ENCODE measurements around the gene UBE2D3. TPM values are rescaled to one million over a fixed set of nuclear protein-coding genes. Genes with fewer than 3 reads are reported as not detected.

The UBE2D3 gene
- total RNA-seq, 1 donor from 2014 or later: 316 TPM

DNA sequence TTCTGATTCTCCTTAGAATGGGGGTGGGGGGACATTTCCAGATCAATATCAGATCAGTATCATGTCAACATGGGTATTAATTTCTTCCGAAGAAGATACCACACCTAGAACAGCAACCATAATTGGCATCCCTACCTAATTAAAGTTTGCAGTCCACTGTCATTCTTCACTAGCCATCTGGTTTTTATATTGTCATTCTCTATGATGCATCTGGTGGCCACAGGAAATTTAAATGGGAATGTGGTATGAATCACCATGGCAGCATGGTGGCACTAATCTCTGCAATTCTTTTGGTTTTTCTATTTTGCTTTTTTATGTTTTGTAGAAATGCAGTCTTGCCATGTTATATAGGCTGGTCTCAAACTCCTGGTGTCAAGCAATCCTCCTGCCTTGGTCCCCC lies 16.6 kb upstream of the UBE2D3 start:
- Mint-ChIP-seq H3K4me1 (ENCODE audit: low read depth) (peaks cover 1% of the 10 kb centered on the region), H3K36me3 (ENCODE audit: insufficient read depth) (peaks cover 1% of the 10 kb centered on the region), H3K27ac (no peak overlapping the region), H3K27me3 (no peaks in the 10 kb centered on the region), H3K4me3 (ENCODE audit: low read depth) (no peak overlapping the region), H3K9me3 (ENCODE audit: low read depth) (no peaks in the 10 kb centered on the region)
- TF ChIP-seq, protein P1, sequence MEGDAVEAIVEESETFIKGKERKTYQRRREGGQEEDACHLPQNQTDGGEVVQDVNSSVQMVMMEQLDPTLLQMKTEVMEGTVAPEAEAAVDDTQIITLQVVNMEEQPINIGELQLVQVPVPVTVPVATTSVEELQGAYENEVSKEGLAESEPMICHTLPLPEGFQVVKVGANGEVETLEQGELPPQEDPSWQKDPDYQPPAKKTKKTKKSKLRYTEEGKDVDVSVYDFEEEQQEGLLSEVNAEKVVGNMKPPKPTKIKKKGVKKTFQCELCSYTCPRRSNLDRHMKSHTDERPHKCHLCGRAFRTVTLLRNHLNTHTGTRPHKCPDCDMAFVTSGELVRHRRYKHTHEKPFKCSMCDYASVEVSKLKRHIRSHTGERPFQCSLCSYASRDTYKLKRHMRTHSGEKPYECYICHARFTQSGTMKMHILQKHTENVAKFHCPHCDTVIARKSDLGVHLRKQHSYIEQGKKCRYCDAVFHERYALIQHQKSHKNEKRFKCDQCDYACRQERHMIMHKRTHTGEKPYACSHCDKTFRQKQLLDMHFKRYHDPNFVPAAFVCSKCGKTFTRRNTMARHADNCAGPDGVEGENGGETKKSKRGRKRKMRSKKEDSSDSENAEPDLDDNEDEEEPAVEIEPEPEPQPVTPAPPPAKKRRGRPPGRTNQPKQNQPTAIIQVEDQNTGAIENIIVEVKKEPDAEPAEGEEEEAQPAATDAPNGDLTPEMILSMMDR (IDR thresholded peaks at IDR 0.05; ENCODE audit: unreplicated experiment): no peak
- no peak for DNase-seq (ENCODE audit: low spot score, unreplicated experiment)

DNA sequence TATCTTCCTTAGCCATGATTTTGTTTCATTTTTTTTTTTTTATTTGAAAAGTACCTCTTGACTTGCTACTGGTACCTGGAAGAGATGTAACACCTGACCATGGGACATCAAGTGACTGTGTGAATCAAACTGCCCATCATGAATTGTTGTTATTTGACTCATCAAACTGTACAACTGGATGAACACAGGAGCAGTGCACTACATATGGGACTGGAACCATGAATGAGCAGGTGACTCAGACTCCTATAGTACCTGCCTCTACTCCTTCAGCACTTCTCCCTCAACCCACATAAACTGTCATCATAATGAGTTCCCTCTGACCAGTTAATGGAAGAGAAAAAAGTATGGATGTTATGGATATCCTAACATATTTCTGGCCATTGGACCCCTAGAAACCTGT lies 15.9 kb upstream of the UBE2D3 start:
- Mint-ChIP-seq H3K27ac (no peak overlapping the region), H3K9me3 (ENCODE audit: low read depth) (no peaks in the 10 kb centered on the region), H3K4me3 (ENCODE audit: low read depth) (no peak overlapping the region), H3K36me3 (ENCODE audit: insufficient read depth) (peaks cover 1% of the 10 kb centered on the region), H3K4me1 (ENCODE audit: low read depth) (peaks cover 1% of the 10 kb centered on the region), H3K27me3 (no peaks in the 10 kb centered on the region)
- TF ChIP-seq, protein P1 (IDR thresholded peaks at IDR 0.05; ENCODE audit: unreplicated experiment): no peak
- DNase-seq (ENCODE audit: low spot score, unreplicated experiment): no peak

DNA sequence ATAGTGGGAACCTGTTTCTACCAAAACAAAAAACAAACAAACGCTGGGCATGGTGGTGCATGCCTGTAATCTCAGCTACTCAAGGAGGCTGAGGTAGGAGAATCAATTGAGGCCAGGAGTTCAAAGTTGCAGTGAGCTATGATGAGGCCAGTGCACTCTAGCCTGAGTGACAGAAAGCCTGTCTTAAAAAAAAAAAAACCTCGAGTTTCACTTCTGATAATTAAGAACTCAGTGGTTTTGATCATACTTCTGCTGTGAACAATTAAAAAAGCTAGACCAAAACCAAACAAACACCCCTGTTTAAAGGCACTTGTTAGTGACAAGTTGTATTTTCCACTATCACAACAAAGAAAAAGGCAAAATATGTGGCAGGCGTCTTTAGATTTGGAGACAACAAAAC lies 15.0 kb upstream of the UBE2D3 start:
- Mint-ChIP-seq H3K27me3 (no peaks in the 10 kb centered on the region), H3K4me1 (ENCODE audit: low read depth) (peaks cover 1% of the 10 kb centered on the region), H3K4me3 (ENCODE audit: low read depth) (no peak overlapping the region), H3K9me3 (ENCODE audit: low read depth) (no peaks in the 10 kb centered on the region), H3K36me3 (ENCODE audit: insufficient read depth) (peaks cover 1% of the 10 kb centered on the region), H3K27ac (no peak overlapping the region)
- no peak for DNase-seq (ENCODE audit: low spot score, unreplicated experiment)
- TF ChIP-seq, protein P1 (IDR thresholded peaks at IDR 0.05; ENCODE audit: unreplicated experiment): no peak

DNA sequence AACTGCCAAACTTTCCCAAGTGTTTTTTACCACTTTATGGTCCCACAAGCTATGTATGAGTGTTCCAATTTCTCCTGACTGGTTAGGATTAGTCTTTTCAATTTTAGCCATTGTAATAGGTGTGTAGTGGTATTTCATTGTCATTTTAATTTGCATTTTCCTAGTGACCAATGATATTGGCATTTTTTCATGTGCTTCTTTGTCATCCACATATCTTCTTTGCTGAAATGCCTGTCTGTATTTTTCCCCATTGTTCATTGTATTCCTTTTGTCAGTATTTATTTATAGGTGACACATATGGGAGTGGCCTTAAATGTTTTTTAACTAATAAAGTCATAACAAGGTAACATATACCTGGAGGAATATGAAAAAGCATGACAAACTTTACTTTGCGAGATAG lies 9.2 kb upstream of the UBE2D3 start:
- Mint-ChIP-seq H3K4me3 (ENCODE audit: low read depth) (no peak overlapping the region), H3K27me3 (no peaks in the 10 kb centered on the region), H3K4me1 (ENCODE audit: low read depth) (peaks cover 3% of the 10 kb centered on the region), H3K9me3 (ENCODE audit: low read depth) (no peaks in the 10 kb centered on the region), H3K27ac (no peak overlapping the region), H3K36me3 (ENCODE audit: insufficient read depth) (peaks cover 1% of the 10 kb centered on the region)
- TF ChIP-seq, protein P1 (IDR thresholded peaks at IDR 0.05; ENCODE audit: unreplicated experiment): no peak
- DNase-seq (ENCODE audit: low spot score, unreplicated experiment): no peak

DNA sequence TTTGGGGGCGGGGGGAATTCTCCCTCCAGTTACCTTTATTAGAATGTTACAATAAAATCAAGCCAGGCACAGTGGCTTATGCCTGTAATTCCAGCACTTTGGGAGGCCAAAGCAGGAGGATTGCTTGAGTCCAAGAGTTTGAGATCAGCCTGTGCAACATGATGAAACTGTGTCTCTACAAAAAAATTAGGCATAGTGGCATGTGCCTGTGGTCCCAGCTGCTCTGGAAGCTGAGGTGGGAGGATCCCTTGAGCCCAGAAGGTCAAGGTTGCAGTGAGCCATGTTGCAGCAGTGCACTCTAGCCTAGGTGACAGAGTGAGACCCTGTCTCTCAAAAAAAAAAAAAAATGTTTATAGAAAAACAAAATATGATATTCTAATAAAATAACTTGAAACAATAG lies 5.3 kb upstream of the UBE2D3 start:
- Mint-ChIP-seq H3K9me3 (ENCODE audit: low read depth) (no peaks in the 10 kb centered on the region), H3K4me3 (ENCODE audit: low read depth) (no peak overlapping the region), H3K27ac (no peak overlapping the region), H3K36me3 (ENCODE audit: insufficient read depth) (no peaks in the 10 kb centered on the region), H3K4me1 (ENCODE audit: low read depth) (peaks cover 11% of the 10 kb centered on the region), H3K27me3 (no peaks in the 10 kb centered on the region)
- no peak for DNase-seq (ENCODE audit: low spot score, unreplicated experiment)
- TF ChIP-seq, protein P1 (IDR thresholded peaks at IDR 0.05; ENCODE audit: unreplicated experiment): no peak

All from progenitor cell of endocrine pancreas (in vitro differentiated cells).